MCF 10A (cell line): Measurements from ENCODE around the gene ADSL. TPM values are rescaled to one million over a fixed set of nuclear protein-coding genes. Genes with fewer than 3 reads are reported as not detected.

ENCODE experiments used
- BruUV-seq: library from RNA; stranded (reverse); fragments of 400-500 nt; replicated peaks from 2 replicates; lab custom pipeline; 2021; lab: Mats Ljungman, UMichigan
- CTCF ChIA-PET: fragments of 300-600 bp; sonication (Branson Sonifier 250); formaldehyde crosslinking; extraction: SDS; loops from one replicate; lab custom pipeline; 2021; ENCODE audit warnings: antibody characterized with exemption, inconsistent platforms; lab: Yijun Ruan, JAX
- POLR2A ChIA-PET: fragments of 300-600, 350-650 bp; sonication (Branson Sonifier 250); formaldehyde crosslinking; extraction: SDS; loops from one replicate; lab custom pipeline; 2020; ENCODE audit warnings: antibody characterized with exemption, inconsistent platforms; lab: Yijun Ruan, JAX
- DNase-seq: peaks from one replicate; pipeline ENCODE4 v3.0.0-alpha.2; 2018; ENCODE audit not compliant: unreplicated experiment
- H3K27ac Mint-ChIP-seq: one replicate; pipeline ENCODE4 v1.8.0; 2022; ENCODE audit warnings: mild to moderate bottlenecking, low read depth, mixed read lengths; ENCODE audit not compliant: unreplicated experiment
- H3K27me3 Mint-ChIP-seq: one replicate; pipeline ENCODE4 v1.8.0; 2022; ENCODE audit warnings: mixed read lengths; ENCODE audit not compliant: insufficient read depth, unreplicated experiment
- H3K36me3 Mint-ChIP-seq: one replicate; pipeline ENCODE4 v1.8.0; 2022; ENCODE audit warnings: mild to moderate bottlenecking, moderate library complexity, mixed read lengths; ENCODE audit not compliant: insufficient read depth, unreplicated experiment
- H3K4me1 Mint-ChIP-seq: one replicate; pipeline ENCODE4 v1.8.0; 2022; ENCODE audit warnings: mixed read lengths; ENCODE audit not compliant: insufficient read depth, unreplicated experiment
- H3K4me3 Mint-ChIP-seq: one replicate; pipeline ENCODE4 v1.8.0; 2022; ENCODE audit warnings: mild to moderate bottlenecking, moderate library complexity, mixed read lengths; ENCODE audit not compliant: unreplicated experiment
- H3K9me3 Mint-ChIP-seq: one replicate; pipeline ENCODE4 v1.8.0; 2022; ENCODE audit warnings: mixed read lengths; ENCODE audit not compliant: unreplicated experiment
- CTCF ChIP-seq: fragments of 200-600 bp; IDR thresholded peaks from one replicate; pipeline ENCODE4 v1.8.0; 2022; ENCODE audit warnings: antibody characterized with exemption, mild to moderate bottlenecking; ENCODE audit not compliant: unreplicated experiment
- intact Hi-C: fragments of 100-400 bp; cut with micrococcal nuclease; formaldehyde crosslinking; loops from 2 replicates; pipeline ENCODE4 v1.14.1; 2022
- total RNA-seq: library from RNA; stranded (reverse); gene quantifications from 2 replicates; pipeline ENCODE4 v1.2.3, GENCODE V29; 2022

Gene ADSL
- total RNA-seq, 1 experiment from 2014 or later: 129 TPM

DNA sequence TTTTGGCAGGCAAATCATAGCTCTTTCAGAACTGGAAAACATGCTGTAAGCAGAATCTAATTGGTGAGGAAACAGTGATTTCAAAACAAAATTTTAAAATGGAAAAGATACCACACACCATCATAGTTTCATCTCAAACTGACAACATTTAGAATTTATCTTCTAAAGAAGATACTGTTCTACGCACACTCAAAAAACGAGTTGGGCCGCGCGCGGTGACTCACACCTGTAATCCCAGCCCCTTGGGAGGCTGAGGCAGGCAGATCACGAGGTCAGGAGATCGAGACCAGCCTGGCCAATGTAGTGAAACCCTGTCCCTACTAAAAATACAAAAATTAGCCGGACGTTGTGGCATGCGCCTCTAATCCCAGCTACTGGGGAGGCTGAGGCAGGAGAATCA is 44.2 kb upstream of the ADSL start:
- no peak for TF ChIP-seq CTCF
- Mint-ChIP-seq H3K9me3 (no peaks in the 10 kb centered on the region), H3K27me3 (no peaks in the 10 kb centered on the region), H3K36me3 (peaks cover 66% of the 10 kb centered on the region), H3K27ac (no peak overlapping the region), H3K4me1 (no peaks in the 10 kb centered on the region), H3K4me3 (no peak overlapping the region)
- ChIA-PET POLR2A (interaction anchor here (1.2 kb wide), 1 partner anchor 125 kb away, joined by 3 read pairs; the partner anchor contains the start of gene TNRC6B), CTCF (no interaction called here)
- BruUV-seq: no TSS peak
- intact Hi-C loops: no loop called here
- no peak for DNase-seq

DNA sequence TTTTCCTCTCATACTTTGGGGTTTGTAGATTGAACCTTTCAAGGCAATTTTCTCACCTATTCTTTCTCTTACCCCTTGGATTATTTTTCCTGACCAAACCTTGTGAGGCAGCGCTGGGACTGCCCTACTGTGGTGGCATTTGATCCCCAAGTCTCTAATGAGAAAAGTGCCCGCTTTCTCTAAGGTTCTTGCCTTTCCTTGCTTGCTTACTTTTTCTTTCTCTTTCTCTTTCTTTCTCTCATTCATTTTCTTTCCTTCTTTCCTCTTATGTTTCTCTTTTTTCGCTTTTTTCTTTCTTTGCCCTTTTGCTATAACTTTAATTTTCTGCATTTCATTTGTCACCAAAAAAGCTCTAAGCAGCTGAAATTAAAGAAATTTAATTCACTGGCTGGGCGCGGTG is 40.7 kb upstream of the ADSL start:
- BruUV-seq: no TSS peak
- peaks cover 72% of the 10 kb centered on the region for H3K36me3 Mint-ChIP-seq
- ChIA-PET POLR2A (no interaction called here), CTCF (interaction anchor here (0.6 kb wide), 1 partner anchor 667 kb away, joined by 3 read pairs; no protein-coding TSS in a partner anchor)
- intact Hi-C loops: no loop called here
- TF ChIP-seq CTCF: no peak
- no peak for DNase-seq
- no peak overlapping the region for H3K27ac Mint-ChIP-seq
- no peaks in the 10 kb centered on the region for H3K9me3 Mint-ChIP-seq
- H3K4me1 Mint-ChIP-seq: no peaks in the 10 kb centered on the region
- no peaks in the 10 kb centered on the region for H3K27me3 Mint-ChIP-seq
- no peak overlapping the region for H3K4me3 Mint-ChIP-seq

DNA sequence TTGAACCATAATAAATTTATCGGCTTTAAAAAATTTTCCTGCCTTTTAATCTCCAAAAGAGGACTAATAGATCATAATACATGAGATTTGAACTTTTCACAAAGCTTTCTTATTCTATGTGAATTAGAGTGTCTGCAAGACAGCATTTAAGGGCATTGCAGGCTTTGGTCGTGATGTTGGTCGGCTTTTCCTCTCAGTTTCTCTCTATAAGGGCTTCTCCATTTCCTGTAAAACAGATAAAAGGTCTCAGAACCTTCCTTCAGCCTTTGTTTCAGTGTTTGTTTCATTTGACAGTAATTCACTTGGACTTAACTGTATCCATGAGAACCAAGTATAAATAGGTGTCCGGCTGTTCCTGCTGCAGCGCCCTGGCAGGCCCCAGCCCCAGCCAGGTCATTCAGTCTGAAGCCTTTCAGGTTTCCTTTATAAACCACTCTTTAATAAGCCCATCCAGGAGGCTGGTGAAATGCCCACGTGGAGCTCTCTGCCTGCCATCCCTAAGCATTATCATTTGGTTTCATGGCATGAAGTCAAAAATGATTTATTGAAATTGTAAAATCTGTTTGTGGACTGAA is 37.2 kb upstream of the ADSL start:
- peaks cover 71% of the 10 kb centered on the region for H3K36me3 Mint-ChIP-seq
- BruUV-seq: no TSS peak
- no peaks in the 10 kb centered on the region for H3K4me1 Mint-ChIP-seq
- intact Hi-C loops: no loop called here
- CTCF ChIA-PET: no interaction called here
- POLR2A ChIA-PET: interaction anchor here (0.9 kb wide), 1 partner anchor 10 kb away, joined by 3 read pairs; no protein-coding TSS in a partner anchor
- H3K27me3 Mint-ChIP-seq: no peaks in the 10 kb centered on the region
- no peak for DNase-seq
- no peak for TF ChIP-seq CTCF
- no peaks in the 10 kb centered on the region for H3K9me3 Mint-ChIP-seq
- H3K27ac Mint-ChIP-seq: no peak overlapping the region
- no peak overlapping the region for H3K4me3 Mint-ChIP-seq

DNA sequence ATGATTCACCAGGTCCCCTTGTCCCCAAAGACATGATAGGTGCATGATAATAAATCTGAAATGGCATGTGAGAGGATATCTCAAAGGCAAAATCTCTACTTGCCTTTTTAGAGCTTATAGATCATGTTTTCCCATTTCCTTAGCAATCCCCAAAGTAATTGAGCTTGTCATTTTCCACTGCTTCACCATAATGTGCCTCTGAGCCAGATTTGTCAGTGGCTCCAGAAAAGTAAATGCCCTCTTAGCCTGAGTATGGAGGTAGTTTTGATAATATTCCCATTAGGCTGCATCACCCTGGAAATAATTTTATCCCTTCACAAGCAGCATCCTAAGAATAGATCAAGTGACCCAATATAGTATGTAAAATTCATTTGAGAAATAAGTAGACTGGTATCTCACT is 36.7 kb upstream of the ADSL start:
- no peaks in the 10 kb centered on the region for H3K9me3 Mint-ChIP-seq
- TF ChIP-seq CTCF: no peak
- ChIA-PET CTCF (no interaction called here), POLR2A (interaction anchor here (0.5 to 0.9 kb wide), 2 partner anchors 11 to 315 kb away, joined by 3 read pairs; partner anchors contain the start of gene FAM83F)
- no peak overlapping the region for H3K4me3 Mint-ChIP-seq
- BruUV-seq: no TSS peak
- H3K27me3 Mint-ChIP-seq: no peaks in the 10 kb centered on the region
- DNase-seq: no peak
- H3K4me1 Mint-ChIP-seq: no peaks in the 10 kb centered on the region
- H3K36me3 Mint-ChIP-seq: peaks cover 73% of the 10 kb centered on the region
- intact Hi-C loops: no loop called here
- no peak overlapping the region for H3K27ac Mint-ChIP-seq
